Nephron (organoid): ENCODE results near the gene ASB16.
A peak's percentile ranks its signal among the peaks of the same experiment; 100 is the strongest.

Experiments used
- H3K27ac Mint-ChIP-seq, 3 experiments: 2 replicates each; pipeline ENCODE4 v1.8.0; 2020; ENCODE audit warnings: mixed read lengths in 3 of 3, mild to moderate bottlenecking in 2 of 3, moderate library complexity in 1 of 3
- H3K27me3 Mint-ChIP-seq: 2 replicates; pipeline ENCODE4 v1.8.0; 2021; ENCODE audit warnings: low read depth, mild to moderate bottlenecking, moderate library complexity, mixed read lengths
- H3K36me3 Mint-ChIP-seq: 2 replicates; pipeline ENCODE4 v1.8.0; 2020; ENCODE audit warnings: low read depth, mixed read lengths
- H3K4me1 Mint-ChIP-seq: 2 replicates; pipeline ENCODE4 v1.8.0; 2020; ENCODE audit warnings: mixed read lengths
- H3K4me3 Mint-ChIP-seq, 3 experiments: 2 replicates each; pipeline ENCODE4 v1.8.0; 2020; ENCODE audit warnings: mild to moderate bottlenecking in 3 of 3, mixed read lengths in 3 of 3, moderate library complexity in 2 of 3
- H3K9me3 Mint-ChIP-seq: 2 replicates; pipeline ENCODE4 v1.8.0; 2020; ENCODE audit warnings: mixed read lengths
- TF ChIP-seq, protein P1 (sequence below), 3 experiments: fragments of 200-600 bp; sonication (generic); IDR thresholded peaks; one replicate each; pipeline ENCODE4 v1.5.0; 2021; ENCODE audit warnings: antibody characterized with exemption in 3 of 3; ENCODE audit not compliant: unreplicated experiment in 3 of 3

ASB16 gene

DNA sequence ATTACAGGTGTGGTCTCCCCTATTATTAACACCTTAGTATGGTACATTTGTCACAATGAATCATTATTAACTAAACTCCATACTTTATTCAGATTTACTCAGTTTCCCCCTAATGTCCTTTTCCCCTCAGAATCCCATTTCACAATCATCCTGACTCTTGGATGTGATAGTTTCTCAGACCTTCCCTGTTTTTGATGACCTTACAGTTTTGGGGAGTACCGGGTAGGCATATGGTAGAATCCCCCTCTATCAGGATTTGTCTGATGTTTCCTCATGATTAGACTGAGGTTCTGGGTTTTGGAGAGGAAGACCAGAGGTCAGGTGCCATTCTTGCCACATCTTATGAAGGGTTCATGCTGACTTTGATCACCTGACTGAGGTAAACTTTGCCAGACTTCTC lies 6.0 kb upstream of the ASB16 start:
- H3K4me3 Mint-ChIP-seq = no peak overlapping the region

DNA sequence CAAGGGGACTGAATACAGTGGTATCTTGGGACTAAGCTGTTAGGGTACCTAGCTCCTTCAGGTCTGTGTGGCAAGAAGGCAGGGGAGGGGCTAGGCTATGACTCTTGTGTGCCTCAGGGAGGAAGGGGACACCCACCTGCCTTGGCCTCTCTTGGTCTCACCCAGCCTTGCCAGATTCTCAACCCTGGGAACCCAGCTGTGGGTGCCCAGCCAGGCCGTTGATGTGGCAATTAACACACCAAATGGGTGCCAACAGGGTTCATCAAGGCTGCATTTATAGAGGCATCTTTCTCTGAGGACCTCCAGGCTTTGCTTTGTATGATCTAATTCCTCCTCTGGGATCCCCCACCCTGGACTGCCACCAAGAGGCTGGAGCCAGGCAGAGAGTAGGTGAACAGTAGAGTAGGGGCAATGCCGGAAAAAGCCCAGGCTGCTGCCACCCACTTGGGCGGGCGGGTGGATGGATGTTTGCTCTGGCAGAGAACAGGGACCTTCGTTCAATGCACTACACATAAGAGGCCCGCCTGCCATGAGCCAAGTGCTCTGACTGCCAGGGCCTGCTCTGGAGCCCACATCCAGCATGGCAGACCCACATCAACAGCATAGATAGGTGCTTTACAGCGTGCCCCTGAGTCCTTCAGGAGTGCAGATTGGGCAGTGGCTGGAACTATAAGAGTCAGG lies 3.2 kb upstream of the ASB16 start:
- TF ChIP-seq, protein P1, sequence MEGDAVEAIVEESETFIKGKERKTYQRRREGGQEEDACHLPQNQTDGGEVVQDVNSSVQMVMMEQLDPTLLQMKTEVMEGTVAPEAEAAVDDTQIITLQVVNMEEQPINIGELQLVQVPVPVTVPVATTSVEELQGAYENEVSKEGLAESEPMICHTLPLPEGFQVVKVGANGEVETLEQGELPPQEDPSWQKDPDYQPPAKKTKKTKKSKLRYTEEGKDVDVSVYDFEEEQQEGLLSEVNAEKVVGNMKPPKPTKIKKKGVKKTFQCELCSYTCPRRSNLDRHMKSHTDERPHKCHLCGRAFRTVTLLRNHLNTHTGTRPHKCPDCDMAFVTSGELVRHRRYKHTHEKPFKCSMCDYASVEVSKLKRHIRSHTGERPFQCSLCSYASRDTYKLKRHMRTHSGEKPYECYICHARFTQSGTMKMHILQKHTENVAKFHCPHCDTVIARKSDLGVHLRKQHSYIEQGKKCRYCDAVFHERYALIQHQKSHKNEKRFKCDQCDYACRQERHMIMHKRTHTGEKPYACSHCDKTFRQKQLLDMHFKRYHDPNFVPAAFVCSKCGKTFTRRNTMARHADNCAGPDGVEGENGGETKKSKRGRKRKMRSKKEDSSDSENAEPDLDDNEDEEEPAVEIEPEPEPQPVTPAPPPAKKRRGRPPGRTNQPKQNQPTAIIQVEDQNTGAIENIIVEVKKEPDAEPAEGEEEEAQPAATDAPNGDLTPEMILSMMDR (IDR thresholded peaks at IDR 0.05; ENCODE audit: unreplicated experiment in 3 of 3) = no peak
- Mint-ChIP-seq H3K4me3 (no peak overlapping the region), H3K9me3 (no peaks in the 10 kb centered on the region), H3K4me1 (peaks cover 27% of the 10 kb centered on the region), H3K27me3 (no peaks in the 10 kb centered on the region), H3K27ac (no peak overlapping the region), H3K36me3 (no peaks in the 10 kb centered on the region)

More for the DNA sequence above, 6.0 kb upstream of the ASB16 start:
- Mint-ChIP-seq H3K27me3 (no peaks in the 10 kb centered on the region), H3K9me3 (no peaks in the 10 kb centered on the region), H3K27ac (no peak overlapping the region), H3K4me1 (peaks cover 13% of the 10 kb centered on the region), H3K36me3 (no peaks in the 10 kb centered on the region)
- TF ChIP-seq, protein P1 (IDR thresholded peaks at IDR 0.05; ENCODE audit: unreplicated experiment in 3 of 3) = no peak

DNA sequence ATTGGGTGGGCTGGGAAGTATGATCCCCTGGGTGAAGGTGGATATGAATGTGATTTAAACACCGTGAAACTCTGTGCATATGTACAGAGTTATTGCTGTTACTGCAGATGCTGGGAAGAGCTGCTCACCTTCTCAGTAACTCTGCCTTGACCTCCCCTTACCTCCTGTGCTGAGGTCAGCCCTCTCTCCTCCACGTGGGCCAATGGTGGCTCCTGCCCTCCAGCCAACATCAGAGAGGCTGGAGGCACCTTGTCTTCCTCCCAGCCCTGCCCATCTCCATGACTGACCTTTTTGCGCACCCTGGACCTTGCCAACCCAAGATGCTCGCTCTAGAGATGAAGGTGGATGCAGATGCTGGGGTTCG lies 387 bp upstream of the ASB16 start:
- peaks cover 27% of the 10 kb centered on the region for H3K4me1 Mint-ChIP-seq
- TF ChIP-seq, protein P1 (IDR thresholded peaks at IDR 0.05; ENCODE audit: unreplicated experiment in 3 of 3) = no peak
- no peaks in the 10 kb centered on the region for H3K27me3 Mint-ChIP-seq
- H3K36me3 Mint-ChIP-seq = peaks cover 3% of the 10 kb centered on the region
- H3K27ac Mint-ChIP-seq = peak overlapping the region; percentile 22 to 83 (median 80)
- H3K9me3 Mint-ChIP-seq = no peaks in the 10 kb centered on the region
- peak overlapping the region in 2 of 3 experiments; percentile 24 to 62 for H3K4me3 Mint-ChIP-seq

DNA sequence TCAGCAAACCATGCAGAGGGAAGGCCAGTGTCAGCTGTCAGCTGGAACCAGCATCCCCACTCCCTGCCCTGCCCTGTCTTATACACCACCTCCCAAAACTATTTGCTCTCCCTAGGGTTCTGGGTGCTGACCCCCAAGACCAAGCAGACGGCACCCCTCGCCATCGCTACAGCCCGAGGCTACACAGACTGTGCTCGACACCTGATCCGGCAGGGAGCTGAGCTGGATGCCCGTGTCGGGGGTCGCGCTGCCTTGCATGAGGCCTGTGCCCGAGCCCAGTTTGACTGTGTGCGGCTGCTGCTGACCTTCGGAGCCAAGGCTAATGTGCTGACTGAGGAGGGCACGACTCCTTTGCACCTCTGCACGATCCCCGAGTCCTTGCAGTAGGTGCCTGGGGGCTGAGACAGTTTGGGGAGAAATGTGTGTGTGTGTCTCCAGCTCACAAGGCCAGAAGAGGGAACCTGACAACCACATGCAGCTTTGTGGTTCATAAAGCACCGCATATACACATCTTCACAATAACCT lies 1.5 kb downstream of the ASB16 start:
- H3K4me3 Mint-ChIP-seq = peak overlapping the region in 1 of 3 experiments; percentile 57
- no peaks in the 10 kb centered on the region for H3K27me3 Mint-ChIP-seq
- H3K36me3 Mint-ChIP-seq = peaks cover 13% of the 10 kb centered on the region
- TF ChIP-seq, protein P1 (IDR thresholded peaks at IDR 0.05; ENCODE audit: unreplicated experiment in 3 of 3) = no peak
- peaks cover 27% of the 10 kb centered on the region for H3K4me1 Mint-ChIP-seq
- no peaks in the 10 kb centered on the region for H3K9me3 Mint-ChIP-seq
- H3K27ac Mint-ChIP-seq = peak overlapping the region in 2 of 3 experiments; percentile 43

DNA sequence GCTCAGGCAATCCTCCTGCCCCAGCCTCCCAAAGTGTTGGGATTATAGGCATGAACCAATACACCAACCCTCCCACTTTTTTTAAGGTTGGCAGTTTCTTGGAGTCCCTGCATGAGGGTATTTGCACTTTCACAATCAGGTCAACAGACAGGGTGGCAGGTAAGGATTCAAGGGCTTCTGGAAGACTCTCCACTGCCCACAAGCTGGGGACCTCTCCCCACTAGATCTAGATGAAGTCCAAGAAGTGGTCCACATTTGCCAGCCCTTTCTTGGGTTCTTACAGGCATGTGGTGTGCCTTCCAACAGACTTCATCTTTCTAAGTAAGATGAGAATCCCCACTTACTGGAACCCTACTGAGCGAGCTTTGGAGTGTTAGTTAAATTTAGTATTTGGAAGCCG lies 3.9 kb downstream of the ASB16 start:
- H3K36me3 Mint-ChIP-seq = peaks cover 22% of the 10 kb centered on the region
- H3K4me3 Mint-ChIP-seq = no peak overlapping the region
- TF ChIP-seq, protein P1 (IDR thresholded peaks at IDR 0.05; ENCODE audit: unreplicated experiment in 3 of 3) = no peak
- H3K4me1 Mint-ChIP-seq = peaks cover 15% of the 10 kb centered on the region
- no peak overlapping the region for H3K27ac Mint-ChIP-seq
- no peaks in the 10 kb centered on the region for H3K9me3 Mint-ChIP-seq
- no peaks in the 10 kb centered on the region for H3K27me3 Mint-ChIP-seq

DNA sequence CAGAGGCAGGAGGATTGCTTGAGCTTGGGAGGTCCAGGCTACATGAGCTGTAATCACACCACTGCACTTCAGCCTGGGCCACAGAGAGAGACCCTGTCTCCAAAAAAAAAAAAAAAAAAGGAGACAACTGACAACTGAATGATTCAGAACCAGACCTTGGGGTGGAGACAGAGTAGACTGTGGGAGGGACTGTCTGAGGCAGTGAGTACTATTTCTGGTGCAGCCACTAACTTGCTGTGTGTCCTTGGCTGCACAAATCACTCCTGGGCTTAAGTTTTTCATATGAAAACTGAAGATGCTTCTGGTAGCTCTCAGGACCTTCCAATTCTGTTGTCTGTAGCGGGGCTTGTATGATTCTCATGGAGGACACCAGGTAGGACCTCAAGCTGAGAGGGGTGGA lies 5.8 kb downstream of the ASB16 start:
- H3K4me3 Mint-ChIP-seq = no peak overlapping the region
- H3K27me3 Mint-ChIP-seq = no peaks in the 10 kb centered on the region
- TF ChIP-seq, protein P1 (IDR thresholded peaks at IDR 0.05; ENCODE audit: unreplicated experiment in 3 of 3) = no peak
- H3K36me3 Mint-ChIP-seq = peaks cover 24% of the 10 kb centered on the region
- no peak overlapping the region for H3K27ac Mint-ChIP-seq
- H3K9me3 Mint-ChIP-seq = no peaks in the 10 kb centered on the region
- peaks cover 7% of the 10 kb centered on the region for H3K4me1 Mint-ChIP-seq
